IMR-90 (cell line): ENCODE measurements around the gene CFAP161. TPM values are rescaled to one million over a fixed set of nuclear protein-coding genes. Genes with fewer than 3 reads are reported as not detected.

ENCODE experiments used
- ATAC-seq: fragments of 200-7000 bp; cut with Tn5 transposase; 2 replicates; pipeline ENCODE4 v1.9.1; 2020; ENCODE audit warnings: low read depth, mild to moderate bottlenecking, moderate library complexity
- BruUV-seq: library from RNA; stranded (reverse); fragments of 400-500 nt; replicated peaks from 2 replicates; lab custom pipeline; 2021; lab: Mats Ljungman, UMichigan
- CTCF ChIA-PET: fragments of 300-600 bp; formaldehyde crosslinking; extraction: SDS; loops from one replicate; lab custom pipeline; 2021; ENCODE audit warnings: antibody characterized with exemption; lab: Yijun Ruan, JAX
- POLR2A ChIA-PET: fragments of 300-600 bp; sonication (Branson Sonifier 250); formaldehyde crosslinking; loops from one replicate; lab custom pipeline; 2022; ENCODE audit warnings: antibody characterized with exemption; ENCODE audit not compliant: unreplicated experiment; lab: Charles Lee
- DNase-seq: peaks from one replicate; pipeline ENCODE4 v3.0.0; 2013
- H2AFZ ChIP-seq: replicated peaks from 2 replicates; pipeline ENCODE3; 2013; ENCODE audit warnings: low read length, mild to moderate bottlenecking; ENCODE audit not compliant: poor library complexity
- H2AK5ac ChIP-seq: 2 replicates; pipeline ENCODE4 v1.6.1; 2013; ENCODE audit warnings: low read depth, low read length, inconsistent platforms
- H2AK9ac ChIP-seq: replicated peaks from 2 replicates; pipeline ENCODE3; 2013; ENCODE audit warnings: mild to moderate bottlenecking, low read depth, low read length, moderate library complexity; ENCODE audit not compliant: poor library complexity
- H2BK120ac ChIP-seq: 2 replicates; pipeline ENCODE4 v1.6.1; 2013; ENCODE audit warnings: low read depth, low read length, inconsistent platforms
- H2BK15ac ChIP-seq: 3 replicates; pipeline ENCODE4 v1.6.1; 2013; ENCODE audit warnings: low read depth, low read length, inconsistent platforms
- H2BK20ac ChIP-seq: 2 replicates; pipeline ENCODE4 v1.6.1; 2013; ENCODE audit warnings: low read depth, mild to moderate bottlenecking, inconsistent platforms, low read length, moderate library complexity
- H2BK5ac ChIP-seq: 2 replicates; pipeline ENCODE4 v1.6.1; 2013; ENCODE audit warnings: mild to moderate bottlenecking, low read depth, low read length, inconsistent platforms; ENCODE audit not compliant: poor library complexity, severe bottlenecking
- H3K14ac ChIP-seq: replicated peaks from 2 replicates; pipeline ENCODE4 v1.6.1; 2013; ENCODE audit warnings: low read depth, low read length, inconsistent platforms
- H3K18ac ChIP-seq: 2 replicates; pipeline ENCODE4 v1.6.1; 2013; ENCODE audit warnings: low read depth, low read length, control low read depth
- H3K23ac ChIP-seq: 2 replicates; pipeline ENCODE4 v1.6.1; 2013; ENCODE audit warnings: low read depth, low read length, inconsistent platforms
- H3K27ac ChIP-seq: 2 replicates; pipeline ENCODE4 v1.5.1; 2013; ENCODE audit warnings: mild to moderate bottlenecking, control low read depth, low read length; ENCODE audit not compliant: insufficient read depth
- H3K27me3 ChIP-seq: 2 replicates; pipeline ENCODE4 v1.6.1; 2013; ENCODE audit warnings: low read length; ENCODE audit not compliant: control insufficient read depth, insufficient read depth
- H3K36me3 ChIP-seq: 2 replicates; pipeline ENCODE4 v1.6.1; 2013; ENCODE audit warnings: low read length, mixed read lengths; ENCODE audit not compliant: control insufficient read depth, insufficient read depth
- H3K4ac ChIP-seq: 2 replicates; pipeline ENCODE4 v1.6.1; 2013; ENCODE audit warnings: low read depth, low read length, inconsistent platforms
- H3K4me1 ChIP-seq: 2 replicates; pipeline ENCODE4 v1.6.1; 2013; ENCODE audit warnings: low read length, mixed read lengths; ENCODE audit not compliant: control insufficient read depth, insufficient read depth
- H3K4me2 ChIP-seq: 2 replicates; pipeline ENCODE4 v1.6.1; 2013; ENCODE audit warnings: low read depth, mild to moderate bottlenecking, control low read depth, low read length, moderate library complexity
- H3K4me3 ChIP-seq: 2 replicates; pipeline ENCODE4 v1.5.1; 2013; ENCODE audit warnings: low read depth, mild to moderate bottlenecking, control low read depth, low read length, moderate library complexity; ENCODE audit not compliant: insufficient read depth
- H3K56ac ChIP-seq: 2 replicates; pipeline ENCODE4 v1.6.1; 2013; ENCODE audit warnings: low read length, inconsistent platforms; ENCODE audit not compliant: insufficient read depth; ENCODE audit errors: extremely low read depth
- H3K79me1 ChIP-seq, 2 experiments: 2 replicates each; pipeline ENCODE4 v1.6.1; 2013; ENCODE audit warnings: low read length in 2 of 2, inconsistent platforms in 1 of 2, low read depth in 1 of 2
- H3K9ac ChIP-seq: 2 replicates; pipeline ENCODE4 v1.6.1; 2013; ENCODE audit warnings: low read depth, low read length, control low read depth
- H3K9me1 ChIP-seq: 2 replicates; pipeline ENCODE4 v1.6.1; 2013; ENCODE audit warnings: low read length, inconsistent platforms; ENCODE audit not compliant: insufficient read depth
- H3K9me3 ChIP-seq: 2 replicates; pipeline ENCODE4 v1.6.1; 2013; ENCODE audit warnings: low read length; ENCODE audit not compliant: control insufficient read depth, insufficient read depth
- H4K20me1 ChIP-seq: 2 replicates; pipeline ENCODE4 v1.6.1; 2013; ENCODE audit warnings: low read length, inconsistent platforms; ENCODE audit not compliant: insufficient read depth
- H4K5ac ChIP-seq: 2 replicates; pipeline ENCODE4 v1.6.1; 2013; ENCODE audit warnings: mild to moderate bottlenecking, low read depth, low read length, control low read depth
- H4K8ac ChIP-seq, 2 experiments: 2 replicates each; pipeline ENCODE4 v1.6.1; 2013; ENCODE audit warnings: low read depth in 2 of 2, low read length in 2 of 2, control low read depth in 1 of 2, inconsistent platforms in 1 of 2
- H4K91ac ChIP-seq: 2 replicates; pipeline ENCODE4 v1.6.1; 2013; ENCODE audit warnings: low read depth, low read length, inconsistent platforms; ENCODE audit not compliant: insufficient read depth
- BHLHE40 ChIP-seq: fragments of 150-350 bp; IDR thresholded peaks from 2 replicates; pipeline ENCODE4 v1.6.1; 2016; ENCODE audit warnings: mild to moderate bottlenecking, low read depth, low read length
- CEBPB ChIP-seq: IDR thresholded peaks from 2 replicates; pipeline ENCODE4 v1.6.1; 2012; ENCODE audit warnings: low read depth, low read length, improper control_type of control experiment
- CHD1 ChIP-seq: IDR thresholded peaks from 2 replicates; pipeline ENCODE4 v1.6.1; 2012; ENCODE audit warnings: low read depth, low read length, improper control_type of control experiment
- CTCF ChIP-seq: conservative IDR thresholded peaks from 2 replicates; pipeline ENCODE4 v1.5.1; 2012; ENCODE audit warnings: mild to moderate bottlenecking, low read depth, low read length, improper control_type of control experiment
- ELK1 ChIP-seq: fragments of 150-350 bp; IDR thresholded peaks from 2 replicates; pipeline ENCODE4 v1.6.1; 2016; ENCODE audit warnings: low read depth, mild to moderate bottlenecking, low read length, moderate library complexity, borderline replicate concordance
- FOS ChIP-seq: fragments of 150-350 bp; IDR thresholded peaks from 2 replicates; pipeline ENCODE4 v1.6.1; 2016; ENCODE audit warnings: low read depth, low read length
- MAFK ChIP-seq: IDR thresholded peaks from 2 replicates; pipeline ENCODE4 v1.6.1; 2012; ENCODE audit warnings: low read depth, low read length, improper control_type of control experiment
- MAZ ChIP-seq: IDR thresholded peaks from 2 replicates; pipeline ENCODE4 v1.6.1; 2012; ENCODE audit warnings: low read depth, mild to moderate bottlenecking, low read length, improper control_type of control experiment, moderate library complexity, borderline replicate concordance
- MXI1 ChIP-seq: IDR thresholded peaks from 2 replicates; pipeline ENCODE4 v1.6.1; 2012; ENCODE audit warnings: low read depth, mild to moderate bottlenecking, low read length, moderate library complexity, borderline replicate concordance
- NFE2L2 ChIP-seq: fragments of 150-350 bp; IDR thresholded peaks from 2 replicates; pipeline ENCODE4 v1.6.1; 2016; ENCODE audit warnings: low read depth, mild to moderate bottlenecking, low read length
- POLR2A ChIP-seq: IDR thresholded peaks from 2 replicates; pipeline ENCODE4 v1.6.1; 2012; ENCODE audit warnings: mild to moderate bottlenecking, low read depth, low read length
- RAD21 ChIP-seq: IDR thresholded peaks from 2 replicates; pipeline ENCODE4 v1.6.1; 2012; ENCODE audit warnings: low read length, improper control_type of control experiment
- RCOR1 ChIP-seq: IDR thresholded peaks from 2 replicates; pipeline ENCODE4 v1.6.1; 2012; ENCODE audit warnings: mild to moderate bottlenecking, low read length, improper control_type of control experiment; ENCODE audit not compliant: insufficient replicate concordance
- RFX5 ChIP-seq: IDR thresholded peaks from 2 replicates; pipeline ENCODE4 v1.8.0; 2012; ENCODE audit warnings: low read depth, mild to moderate bottlenecking, low read length, moderate library complexity
- SMC3 ChIP-seq: fragments of 150-350 bp; IDR thresholded peaks from 2 replicates; pipeline ENCODE4 v1.6.1; 2016; ENCODE audit warnings: low read depth, mild to moderate bottlenecking, antibody characterized with exemption, low read length, moderate library complexity
- USF2 ChIP-seq: fragments of 150-350 bp; IDR thresholded peaks from 2 replicates; pipeline ENCODE4 v1.6.1; 2017; ENCODE audit warnings: mild to moderate bottlenecking, antibody characterized with exemption, low read length, low read depth
- WGBS, 2 experiments: methylation state at CpG; one replicate each; pipeline versions ENCODE4 v1.1.5 to v1.1.7; 2013; ENCODE audit warnings: missing lambda C conversion rate in 2 of 2; ENCODE audit not compliant: insufficient read length in 1 of 2; ENCODE audit errors: extremely low coverage in 2 of 2; 5-methylcytosine and 5-hydroxymethylcytosine counted together
- dilution Hi-C: fragments of 300-500 bp; cut with HindIII; formaldehyde crosslinking; loops from one replicate; pipeline ENCODE4 v1.14.3; 2018; ENCODE audit warnings: low sequenced_read_pairs; ENCODE audit not compliant: unreplicated experiment
- in situ Hi-C: fragments of 300-500 bp; cut with MboI; formaldehyde crosslinking; loops from 3 replicates; pipeline ENCODE4 v1.14.3; 2019; ENCODE audit warnings: low sequenced_read_pairs, inconsistent platforms, mixed read lengths
- intact Hi-C: fragments of 100-400 bp; cut with micrococcal nuclease; formaldehyde crosslinking; loops from 2 replicates; pipeline ENCODE4 v1.10.0; 2022
- polyA plus RNA-seq, 3 experiments: library from polyadenylated mRNA; depleted of rRNA; stranded (reverse); fragments of >200 nt; gene quantifications; 2 replicates each; pipeline ENCODE4 v1.2.3, GENCODE V29; 2012; ENCODE audit warnings: low replicate concordance in 1 of 3
- total RNA-seq: library from RNA; depleted of rRNA; stranded (reverse); fragments of >200 nt; gene quantifications from 2 replicates; pipeline ENCODE4 v1.2.3, GENCODE V29; 2012

The CFAP161 gene
- total and polyA plus RNA-seq, 2 of the 4 experiments (the other 2 are of a cell fraction): not detected

- no TSS peak for BruUV-seq
- Histone ChIP-seq H2BK20ac (peak overlapping the region; percentile 90; the same call in 1 of the 2 replicates), H3K9ac (no peak overlapping the region), H3K23ac (peak overlapping the region; percentile 47; the same call in 1 of the 2 replicates), H3K36me3 (no peaks in the 10 kb centered on the region), H4K8ac (peak overlapping the region in 1 of 2 experiments; percentile 82; a peak in 1 of 4 replicates), H3K9me1 (peaks cover 7% of the 10 kb centered on the region; the same call in 1 of the 2 replicates), H2AK5ac (peak overlapping the region; percentile 64; the same call in 1 of the 2 replicates), H3K9me3 (no peaks in the 10 kb centered on the region), H3K4me1 (peaks cover 5% of the 10 kb centered on the region), H2BK15ac (peak overlapping the region; percentile 88; the same call in 2 of the 3 replicates), H3K27ac (0 out of 2 replicates have a peak overlapping the region, but pooled peaks have one; percentile 10), H3K27me3 (no peaks in the 10 kb centered on the region), H4K5ac (no peak overlapping the region), H4K91ac (peak overlapping the region; percentile 1; the same call in 1 of the 2 replicates), H4K20me1 (no peaks in the 10 kb centered on the region), H2AFZ (peak overlapping the region; percentile 78), H2AK9ac (no peak overlapping the region), H3K4ac (peak overlapping the region; percentile 78; the same call in 1 of the 2 replicates), H2BK5ac (peak overlapping the region; percentile 70), H3K56ac (no peak overlapping the region; the same call in 1 of the 2 replicates), H3K4me3 (no peak overlapping the region), H3K14ac (peak overlapping the region; percentile 68), H2BK120ac (peak overlapping the region; percentile 86), H3K18ac (peak overlapping the region; percentile 33; the same call in 1 of the 2 replicates), H3K4me2 (peak overlapping the region; percentile 57), H3K79me1 (no peaks in the 10 kb centered on the region)
- 0 out of 2 replicates have a peak, but pooled peaks have one; percentile 5 for ATAC-seq
- in situ Hi-C loops: no loop called here
- dilution Hi-C loops: no loop called here
- no peak for DNase-seq
- TF ChIP-seq CTCF (no peak), MAZ (no peak), USF2 (no peak), CEBPB (no peak), BHLHE40 (no peak), NFE2L2 (no peak), RFX5 (no peak), SMC3 (no peak), ELK1 (no peak), RAD21 (no peak), RCOR1 (no peak), MXI1 (no peak), CHD1 (no peak), MAFK (no peak), POLR2A (no peak), FOS (no peak)
- WGBS, 2 experiments: 44% methylated on average over 3 of the region's 5 CpGs; no CpG with 5 or more reads in 1 of the 2 experiments
- CTCF ChIA-PET: interaction anchor here (0.8 to 1.9 kb wide), 2 partner anchors 91 to 174 kb away, joined by 3 to 9 read pairs; no protein-coding TSS in a partner anchor
- POLR2A ChIA-PET: no interaction called here
- intact Hi-C loops: no loop called here
These were observed 41.5 kb upstream of the CFAP161 start for GRCh38 chr15:81092559-81092902.
